GM18505 (cell line): ENCODE measurements around the gene NAGPA.

Source experiments
- ATAC-seq: cut with Tn5 transposase; IDR thresholded peaks from one replicate; pipeline ENCODE4 v1.9.1; 2021; ENCODE audit not compliant: unreplicated experiment
- POLR2A ChIP-seq: IDR thresholded peaks from 4 replicates; pipeline ENCODE4 v1.6.1; 2011; ENCODE audit warnings: borderline replicate concordance; ENCODE audit not compliant: insufficient read depth, insufficient read length; ENCODE audit errors: extremely low read depth

Gene NAGPA

GRCh38 chr16:4991754-4992153 is 42.0 kb downstream of the NAGPA start:
- TF ChIP-seq POLR2A = no peak
- no peak for ATAC-seq

GRCh38 chr16:4990415-4990814 is 43.3 kb downstream of the NAGPA start:
- no peak for ATAC-seq
- TF ChIP-seq POLR2A = no peak

GRCh38 chr16:4989391-4990006 is 44.2 kb downstream of the NAGPA start:
- TF ChIP-seq POLR2A = no peak
- no peak for ATAC-seq

GRCh38 chr16:4988647-4989046 is 45.1 kb downstream of the NAGPA start:
- no peak for ATAC-seq
- TF ChIP-seq POLR2A = no peak

- TF ChIP-seq POLR2A = no peak
- ATAC-seq = no peak
Measured at GRCh38 chr16:4987580-4988374, 46.0 kb downstream of the NAGPA start.

GRCh38 chr16:4987250-4987579 is 46.5 kb downstream of the NAGPA start:
- ATAC-seq = no peak
- no peak for TF ChIP-seq POLR2A

- TF ChIP-seq POLR2A = no peak
Measured at GRCh38 chr16:4984174-4984990, 49.4 kb downstream of the NAGPA start.

GRCh38 chr16:4982056-4982867 is 51.5 kb downstream of the NAGPA start:
- TF ChIP-seq POLR2A = no peak
- no peak for ATAC-seq

More at GRCh38 chr16:4984174-4984990, 49.4 kb downstream of the NAGPA start:
- ATAC-seq = no peak

- ATAC-seq = no peak
Measured at GRCh38 chr16:4981473-4981872, 52.3 kb downstream of the NAGPA start.

GRCh38 chr16:4980691-4981090 is 53.0 kb downstream of the NAGPA start:
- no peak for TF ChIP-seq POLR2A
- no peak for ATAC-seq

More at GRCh38 chr16:4981473-4981872, 52.3 kb downstream of the NAGPA start:
- no peak for TF ChIP-seq POLR2A

- no peak for ATAC-seq
- no peak for TF ChIP-seq POLR2A
Measured at GRCh38 chr16:4979736-4980660, 53.7 kb downstream of the NAGPA start.

- no peak for TF ChIP-seq POLR2A
- no peak for ATAC-seq
Measured at GRCh38 chr16:4979164-4979563, 54.6 kb downstream of the NAGPA start.

GRCh38 chr16:4976611-4977145 is 57.1 kb downstream of the NAGPA start:
- ATAC-seq = no peak
- TF ChIP-seq POLR2A = no peak
